H54 (cell line): Measurements from ENCODE around the gene CDC6.
A peak's percentile ranks its signal among the peaks of the same experiment; 100 is the strongest.

Experiments used
- DNase-seq: peaks from one replicate; pipeline ENCODE4 v3.0.0; 2011; ENCODE audit warnings: low spot score, mixed read lengths; ENCODE audit not compliant: insufficient read length
- FAIRE-seq: peaks from 3 replicates; lab custom pipeline; 2011; peaks lifted over from hg19 to GRCh38; lab: Jason Lieb, UNC
- POLR2A ChIP-seq: IDR thresholded peaks from 2 replicates; pipeline ENCODE4 v1.6.1; 2011; ENCODE audit warnings: low read depth, mild to moderate bottlenecking, low read length

CDC6 gene, protein sequence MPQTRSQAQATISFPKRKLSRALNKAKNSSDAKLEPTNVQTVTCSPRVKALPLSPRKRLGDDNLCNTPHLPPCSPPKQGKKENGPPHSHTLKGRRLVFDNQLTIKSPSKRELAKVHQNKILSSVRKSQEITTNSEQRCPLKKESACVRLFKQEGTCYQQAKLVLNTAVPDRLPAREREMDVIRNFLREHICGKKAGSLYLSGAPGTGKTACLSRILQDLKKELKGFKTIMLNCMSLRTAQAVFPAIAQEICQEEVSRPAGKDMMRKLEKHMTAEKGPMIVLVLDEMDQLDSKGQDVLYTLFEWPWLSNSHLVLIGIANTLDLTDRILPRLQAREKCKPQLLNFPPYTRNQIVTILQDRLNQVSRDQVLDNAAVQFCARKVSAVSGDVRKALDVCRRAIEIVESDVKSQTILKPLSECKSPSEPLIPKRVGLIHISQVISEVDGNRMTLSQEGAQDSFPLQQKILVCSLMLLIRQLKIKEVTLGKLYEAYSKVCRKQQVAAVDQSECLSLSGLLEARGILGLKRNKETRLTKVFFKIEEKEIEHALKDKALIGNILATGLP

DNA sequence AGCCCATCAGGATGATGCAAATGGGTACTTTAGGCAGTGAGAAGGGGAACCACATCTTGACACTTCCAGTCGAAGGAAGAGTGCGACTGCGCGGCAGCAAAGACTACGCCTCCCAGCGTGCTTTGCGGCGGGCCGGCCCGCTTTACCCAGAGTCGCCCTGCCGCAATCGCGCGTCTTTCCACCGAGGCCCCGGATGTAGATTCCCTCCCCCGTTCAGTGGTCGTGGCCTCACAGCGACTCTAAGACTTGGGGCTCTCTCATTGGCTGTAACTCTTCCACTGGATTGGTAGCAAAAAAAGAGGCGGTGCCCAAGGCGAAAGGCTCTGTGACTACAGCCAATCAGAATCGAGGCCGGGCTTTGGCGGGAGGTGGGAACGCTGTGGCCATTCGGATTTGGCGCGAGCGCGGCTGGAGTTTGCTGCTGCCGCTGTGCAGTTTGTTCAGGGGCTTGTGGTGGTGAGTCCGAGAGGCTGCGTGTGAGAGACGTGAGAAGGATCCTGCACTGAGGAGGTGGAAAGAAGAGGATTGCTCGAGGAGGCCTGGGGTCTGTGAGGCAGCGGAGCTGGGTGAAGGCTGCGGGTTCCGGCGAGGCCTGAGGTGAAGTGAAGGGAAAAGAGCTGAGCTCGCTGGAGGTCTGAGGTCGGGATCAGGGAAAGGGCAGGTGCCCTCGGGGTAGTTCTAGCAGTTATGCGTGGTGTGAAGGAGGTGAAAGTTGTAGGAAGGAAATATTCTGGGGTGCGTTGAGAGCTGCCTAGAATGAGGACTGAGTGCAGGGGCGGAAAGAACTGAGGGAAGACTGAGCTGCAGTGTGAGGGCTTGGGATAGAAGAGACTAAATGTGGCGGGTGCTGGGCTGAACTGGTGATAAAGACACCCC, at the start of gene CDC6:
CDC6 (plus strand) TSS at position 386 of the 876 bp plus-strand sequence. CDS start 1,542 bp downstream, outside the sequence.
- FAIRE-seq (peak; percentile 55), DNase-seq (peak; percentile 87)
- TF ChIP-seq POLR2A, result peak; percentile 89

GRCh38 chr17:40241252-40241834, 46.3 kb upstream of the CDC6 start:
- no peak for FAIRE-seq

DNA sequence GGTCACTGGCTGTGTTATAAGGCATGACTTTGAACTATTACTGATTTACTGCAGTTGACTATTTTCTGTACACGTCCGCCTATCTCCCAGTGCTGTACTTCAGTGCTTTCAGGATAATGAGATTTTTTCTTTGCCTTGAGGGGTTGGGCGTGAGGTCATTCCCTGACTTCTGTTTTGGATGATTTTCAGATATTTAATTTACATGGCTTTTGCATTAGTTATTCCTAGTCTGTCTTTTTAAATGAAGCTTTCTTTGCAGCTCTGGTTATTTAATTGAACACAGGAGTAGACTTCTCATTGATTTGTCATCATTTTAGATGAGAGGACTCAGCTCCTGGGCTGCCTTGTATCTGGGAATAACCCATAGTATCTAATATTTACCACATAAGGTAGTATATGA, 44.9 kb upstream of the CDC6 start:
- TF ChIP-seq POLR2A, result no peak
- no peak for FAIRE-seq
- DNase-seq, result no peak

More at GRCh38 chr17:40241252-40241834, 46.3 kb upstream of the CDC6 start:
- no peak for TF ChIP-seq POLR2A
- no peak for DNase-seq

DNA sequence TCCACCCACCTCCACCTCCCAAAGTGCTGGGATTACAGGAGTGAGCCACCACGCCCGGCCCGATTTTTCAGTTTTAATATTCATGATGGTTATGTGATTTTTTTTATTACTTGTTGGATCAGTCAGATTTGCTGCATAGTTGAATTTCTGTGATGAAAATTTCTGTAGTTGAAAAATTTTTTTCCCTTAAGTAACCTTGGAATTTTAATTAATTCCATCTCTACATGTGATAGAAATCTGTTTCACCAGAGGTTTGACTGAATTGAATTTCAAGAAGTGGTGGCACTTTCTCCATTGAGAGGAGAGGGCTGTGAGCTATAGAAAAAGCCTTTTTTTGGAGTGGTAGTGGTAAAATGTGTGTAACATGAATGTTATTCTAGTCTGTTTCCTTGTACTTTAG, 43.9 kb upstream of the CDC6 start:
- DNase-seq (no peak), FAIRE-seq (no peak)
- TF ChIP-seq POLR2A, result no peak

GRCh38 chr17:40244255-40244654, 43.4 kb upstream of the CDC6 start:
- no peak for TF ChIP-seq POLR2A

DNA sequence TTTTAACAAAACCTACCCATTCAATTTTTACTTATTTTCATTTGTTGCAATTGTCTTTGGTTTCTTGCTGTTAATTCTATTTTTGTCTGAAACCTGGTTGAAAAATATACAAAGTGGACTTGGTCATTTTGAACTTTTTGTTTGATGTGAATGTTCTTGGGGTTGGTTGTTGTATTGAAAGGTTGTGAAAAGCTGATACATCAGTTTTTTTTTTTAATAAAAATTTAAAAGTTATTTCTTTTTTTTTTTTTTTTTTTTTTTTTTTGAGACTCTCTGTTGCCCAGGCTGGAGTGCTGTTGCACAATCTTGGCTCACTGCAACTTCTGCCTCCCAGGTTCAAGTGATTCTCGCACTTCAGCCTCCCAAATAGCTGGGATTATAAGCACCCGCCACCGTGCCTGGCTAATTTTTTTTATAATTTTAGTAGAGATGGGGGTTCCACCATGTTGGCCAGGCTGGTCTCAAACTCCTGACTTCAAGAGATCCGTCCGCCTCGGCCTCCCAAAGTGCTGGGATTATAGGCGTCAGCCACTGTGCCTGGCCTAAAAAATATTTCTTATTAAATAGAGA, 39.7 kb upstream of the CDC6 start:
- DNase-seq (no peak), FAIRE-seq (no peak)

More at GRCh38 chr17:40244255-40244654, 43.4 kb upstream of the CDC6 start:
- FAIRE-seq (no peak), DNase-seq (no peak)

DNA sequence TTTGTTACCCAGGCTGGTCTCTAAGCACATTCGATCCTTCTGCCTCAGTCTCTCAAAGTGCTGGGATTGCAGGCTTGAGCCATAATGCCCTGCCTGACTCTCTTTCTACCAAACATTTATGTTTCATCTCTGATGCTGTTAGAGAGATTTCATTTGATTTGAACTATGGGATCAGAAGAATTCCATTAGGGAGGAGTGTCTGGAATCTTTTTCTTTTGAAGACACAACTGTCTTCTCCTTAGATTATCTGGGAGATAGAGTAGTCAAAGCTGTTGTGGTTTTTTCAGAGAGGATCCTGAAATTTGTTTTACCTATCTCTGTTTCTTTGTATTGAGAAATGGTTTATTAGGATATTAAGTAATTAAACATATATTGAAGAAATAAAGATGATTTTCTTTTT, 39.2 kb upstream of the CDC6 start:
- no peak for DNase-seq
- TF ChIP-seq POLR2A, result no peak
- FAIRE-seq, result no peak

More for the DNA sequence above, 39.7 kb upstream of the CDC6 start:
- no peak for TF ChIP-seq POLR2A

- FAIRE-seq, result peak; percentile 95
- DNase-seq, result peak; percentile 78
These were observed 36.1 kb upstream of the CDC6 start for GRCh38 chr17:40251576-40251975.

DNA sequence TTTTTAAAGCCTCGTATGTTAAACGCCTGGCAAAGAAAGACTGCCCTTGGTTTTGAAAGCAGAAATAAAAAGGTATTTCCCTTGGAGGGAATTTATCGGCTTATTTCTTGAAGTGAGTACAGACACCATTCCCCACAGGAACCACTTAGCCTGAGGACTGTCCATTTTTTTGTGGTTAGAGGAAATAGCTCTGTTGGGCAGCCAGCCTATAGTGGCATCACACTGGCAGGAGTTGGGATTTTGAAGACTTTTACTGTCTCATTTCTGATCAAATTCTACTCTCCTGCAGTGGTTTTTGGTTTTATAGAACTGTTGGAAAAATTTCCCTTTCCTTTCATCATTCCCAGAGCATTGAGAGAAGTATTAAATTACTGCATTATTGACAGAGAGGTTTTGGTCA, 34.1 kb upstream of the CDC6 start:
- DNase-seq, result no peak
- no peak for TF ChIP-seq POLR2A
- no peak for FAIRE-seq

More at GRCh38 chr17:40251576-40251975, 36.1 kb upstream of the CDC6 start:
- no peak for TF ChIP-seq POLR2A

GRCh38 chr17:40259505-40259904, 28.2 kb upstream of the CDC6 start:
- TF ChIP-seq POLR2A, result no peak
- DNase-seq (no peak), FAIRE-seq (no peak)

- DNase-seq, result no peak
- TF ChIP-seq POLR2A, result no peak
- no peak for FAIRE-seq
These were observed 27.2 kb upstream of the CDC6 start for GRCh38 chr17:40260528-40260927.

DNA sequence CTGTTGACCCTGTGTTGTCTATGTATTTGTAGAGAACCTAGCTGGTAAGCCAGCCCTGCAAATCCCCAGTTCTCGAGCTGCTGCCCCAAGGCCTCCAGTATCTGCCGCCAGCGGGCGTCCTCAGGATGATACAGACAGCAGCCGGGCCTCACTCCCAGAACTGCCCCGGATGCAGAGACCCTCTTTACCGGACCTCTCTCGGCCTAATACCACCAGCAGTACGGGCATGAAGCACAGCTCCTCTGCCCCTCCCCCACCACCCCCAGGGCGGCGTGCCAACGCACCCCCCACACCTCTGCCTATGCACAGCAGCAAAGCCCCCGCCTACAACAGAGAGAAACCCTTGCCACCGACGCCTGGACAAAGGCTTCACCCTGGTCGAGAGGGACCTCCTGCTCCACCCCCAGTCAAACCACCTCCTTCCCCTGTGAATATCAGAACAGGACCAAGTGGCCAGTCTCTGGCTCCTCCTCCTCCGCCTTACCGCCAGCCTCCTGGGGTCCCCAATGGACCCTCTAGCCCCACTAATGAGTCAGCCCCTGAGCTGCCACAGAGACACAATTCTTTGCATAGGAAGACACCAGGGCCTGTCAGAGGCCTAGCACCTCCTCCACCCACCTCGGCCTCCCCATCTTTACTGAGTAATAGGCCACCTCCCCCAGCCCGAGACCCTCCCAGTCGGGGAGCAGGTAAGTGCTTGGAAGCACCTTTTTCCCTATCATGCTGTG, 23.1 kb upstream of the CDC6 start:
- DNase-seq (no peak), FAIRE-seq (no peak)
- TF ChIP-seq POLR2A, result no peak
